ENCODE measurements around the gene TSPAN14.

- TF ChIP-seq GABPB1 (CRISPR knock-in tag; IDR thresholded peaks at IDR 0.05) (no peak), ZNF423 (CRISPR knock-in tag; IDR thresholded peaks at IDR 0.05) (no peak), FOXJ3 (CRISPR knock-in tag; IDR thresholded peaks at IDR 0.05; ENCODE audit: borderline replicate concordance) (no peak), CTCF (IDR thresholded peaks at IDR 0.05) (no peak), GTF2I (CRISPR knock-in tag; conservative IDR thresholded peaks at IDR 0.05) (no peak), TCF7 (CRISPR knock-in tag; IDR thresholded peaks at IDR 0.05; ENCODE audit: low read depth) (no peak), ZNF317 (CRISPR knock-in tag; IDR thresholded peaks at IDR 0.05; ENCODE audit: borderline replicate concordance, low read depth) (no peak), SOX15 (CRISPR knock-in tag; IDR thresholded peaks at IDR 0.05) (no peak), ZNF138 (CRISPR knock-in tag; conservative IDR thresholded peaks at IDR 0.05) (no peak), NR2C2 (CRISPR knock-in tag; IDR thresholded peaks at IDR 0.05) (no peak)
Measured at GRCh38 chr10:80411681-80412220, 42.4 kb upstream of the TSPAN14 start.

All from WTC11 (cell line).